ENCODE measurements around the gene TRIO.

The TRIO gene

GRCh38 chr5:14264605-14265316 lies 121.6 kb downstream of the TRIO start:
- ChIA-PET CTCF (interaction anchor here (0.7 to 0.8 kb wide), 3 partner anchors 14 to 123 kb away, joined by 3 to 6 read pairs (median 4); partner anchors contain the start of gene TRIO), POLR2A (interaction anchor here (0.6 to 1.6 kb wide), 7 partner anchors 15 to 154 kb away, joined by 3 to 8 read pairs (median 3); partner anchors contain the start of gene TRIO)
- peak; percentile 96 for DNase-seq (ENCODE audit: extremely low spot score)
- TF ChIP-seq CTBP1 (IDR thresholded peaks at IDR 0.05; ENCODE audit: borderline replicate concordance) (no peak), ZNF384 (IDR thresholded peaks at IDR 0.05) (peak; percentile 92), ELF4 (IDR thresholded peaks at IDR 0.05) (no peak), PKNOX1 (IDR thresholded peaks at IDR 0.05) (peak; percentile 97), ARNT (IDR thresholded peaks at IDR 0.05) (peak; percentile 86), TARDBP (IDR thresholded peaks at IDR 0.05) (no peak), L3MBTL2 (conservative IDR thresholded peaks at IDR 0.05) (peak; percentile 67)

GRCh38 chr5:14265570-14265969 lies 122.4 kb downstream of the TRIO start:
- TF ChIP-seq ARNT (IDR thresholded peaks at IDR 0.05) (no peak), FOXK2 (IDR thresholded peaks at IDR 0.05) (no peak), PKNOX1 (IDR thresholded peaks at IDR 0.05) (peak; percentile 50; the same call in 1 of the 2 replicates)
- POLR2A ChIA-PET = interaction anchor here (1.1 to 1.6 kb wide), 4 partner anchors 83 to 122 kb away, joined by 3 to 8 read pairs (median 4); partner anchors contain the start of gene TRIO
- DNase-seq (ENCODE audit: extremely low spot score) = no peak
- CTCF ChIA-PET = interaction anchor here (0.7 to 0.8 kb wide), 3 partner anchors 76 to 124 kb away, joined by 3 to 6 read pairs (median 3); partner anchors contain the start of gene TRIO

- POLR2A ChIA-PET = interaction anchor here (1.5 to 1.9 kb wide), 3 partner anchors 112 to 123 kb away, joined by 4 to 5 read pairs (median 4); partner anchors contain the start of gene TRIO
- CTCF ChIA-PET = no interaction called here
These were observed 123.0 kb downstream of the TRIO start for GRCh38 chr5:14266171-14266570.

GRCh38 chr5:14266686-14267085 lies 123.5 kb downstream of the TRIO start:
- CTCF ChIA-PET = no interaction called here
- POLR2A ChIA-PET = interaction anchor here (1.9 kb wide), 1 partner anchor 112 kb away, joined by 4 read pairs; no protein-coding TSS in a partner anchor
- no peak for DNase-seq (ENCODE audit: extremely low spot score)
- no peak for TF ChIP-seq SP1 (IDR thresholded peaks at IDR 0.05)
- TF ChIP-seq HDGF (IDR thresholded peaks at IDR 0.05; ENCODE audit: borderline replicate concordance) = no peak
- TF ChIP-seq ELF4 (IDR thresholded peaks at IDR 0.05) = no peak
- no peak for TF ChIP-seq SUZ12 (IDR thresholded peaks at IDR 0.05)
- no peak for TF ChIP-seq CTBP1 (IDR thresholded peaks at IDR 0.05; ENCODE audit: borderline replicate concordance)
- no peak for TF ChIP-seq ARNT (IDR thresholded peaks at IDR 0.05)
- TF ChIP-seq LEF1 (IDR thresholded peaks at IDR 0.05; ENCODE audit: borderline replicate concordance) = no peak
- TF ChIP-seq TARDBP (IDR thresholded peaks at IDR 0.05) = no peak
- TF ChIP-seq PKNOX1 (IDR thresholded peaks at IDR 0.05) = no peak
- TF ChIP-seq FOXK2 (IDR thresholded peaks at IDR 0.05) = no peak
- TF ChIP-seq NFRKB (IDR thresholded peaks at IDR 0.05) = no peak
- TF ChIP-seq FOXA1 (IDR thresholded peaks at IDR 0.05) = no peak

More at GRCh38 chr5:14266171-14266570, 123.0 kb downstream of the TRIO start:
- TF ChIP-seq NFRKB (IDR thresholded peaks at IDR 0.05) (no peak), SP1 (IDR thresholded peaks at IDR 0.05) (no peak), LEF1 (IDR thresholded peaks at IDR 0.05; ENCODE audit: borderline replicate concordance) (no peak), PKNOX1 (IDR thresholded peaks at IDR 0.05) (no peak), CTBP1 (IDR thresholded peaks at IDR 0.05; ENCODE audit: borderline replicate concordance) (no peak), HDGF (IDR thresholded peaks at IDR 0.05; ENCODE audit: borderline replicate concordance) (no peak), ZNF384 (IDR thresholded peaks at IDR 0.05) (no peak), FOXM1 (IDR thresholded peaks at IDR 0.05; ENCODE audit: borderline replicate concordance) (no peak), L3MBTL2 (conservative IDR thresholded peaks at IDR 0.05) (no peak), SUZ12 (IDR thresholded peaks at IDR 0.05) (no peak), TARDBP (IDR thresholded peaks at IDR 0.05) (no peak), ELF4 (IDR thresholded peaks at IDR 0.05) (no peak), BHLHE40 (IDR thresholded peaks at IDR 0.05; ENCODE audit: borderline replicate concordance) (no peak), FOXK2 (IDR thresholded peaks at IDR 0.05) (no peak)
- DNase-seq (ENCODE audit: extremely low spot score) = no peak

GRCh38 chr5:14267166-14267838 lies 124.2 kb downstream of the TRIO start:
- no peak for TF ChIP-seq ELF4 (IDR thresholded peaks at IDR 0.05)
- no peak for TF ChIP-seq TARDBP (IDR thresholded peaks at IDR 0.05)
- TF ChIP-seq ARNT (IDR thresholded peaks at IDR 0.05) = no peak
- TF ChIP-seq PKNOX1 (IDR thresholded peaks at IDR 0.05) = no peak
- TF ChIP-seq FOXM1 (IDR thresholded peaks at IDR 0.05; ENCODE audit: borderline replicate concordance) = no peak
- DNase-seq (ENCODE audit: extremely low spot score) = no peak
- ChIA-PET POLR2A (interaction anchor here (1.9 kb wide), 1 partner anchor 113 kb away, joined by 4 read pairs; no protein-coding TSS in a partner anchor), CTCF (interaction anchor here (2.0 kb wide), 1 partner anchor 124 kb away, joined by 5 read pairs; the partner anchor contains the start of gene TRIO)
